GM13977 (cell line): ENCODE results near the gene CFAP300.

ENCODE experiments used
- DNase-seq: peaks from one replicate; pipeline ENCODE4 v3.0.0; 2012; ENCODE audit warnings: low spot score
- CTCF ChIP-seq: IDR thresholded peaks from 2 replicates; pipeline ENCODE4 v1.5.1; 2012; ENCODE audit warnings: mild to moderate bottlenecking, control low read depth; ENCODE audit not compliant: insufficient read depth; ENCODE audit errors: extremely low read depth, missing control alignments
- in situ Hi-C: fragments of 300-500 bp; cut with MboI; formaldehyde crosslinking; loops from one replicate; pipeline ENCODE4 v1.12.0; 2022; ENCODE audit warnings: low sequenced_read_pairs, low pct_unique_long_range_greater_than_20kb, mixed read lengths, inconsistent platforms; ENCODE audit not compliant: unreplicated experiment

The CFAP300 gene

GRCh38 chr11:102111787-102112508 lies 64.7 kb downstream of the CFAP300 start:
- in situ Hi-C loops, result no loop called here
- DNase-seq, result no peak
- no peak for TF ChIP-seq CTCF

GRCh38 chr11:102112509-102112821 lies 65.2 kb downstream of the CFAP300 start:
- in situ Hi-C loops, result no loop called here
- no peak for TF ChIP-seq CTCF
- no peak for DNase-seq

- DNase-seq, result no peak
- in situ Hi-C loops, result no loop called here
- no peak for TF ChIP-seq CTCF
Observed at GRCh38 chr11:102114032-102114431, 66.8 kb downstream of the CFAP300 start.

GRCh38 chr11:102115557-102115956 lies 68.3 kb downstream of the CFAP300 start:
- TF ChIP-seq CTCF, result no peak
- DNase-seq, result no peak
- in situ Hi-C loops, result no loop called here

GRCh38 chr11:102116453-102117205 lies 69.4 kb downstream of the CFAP300 start:
- in situ Hi-C loops, result no loop called here
- DNase-seq, result no peak
- TF ChIP-seq CTCF, result no peak

- DNase-seq, result no peak
- in situ Hi-C loops, result no loop called here
- TF ChIP-seq CTCF, result no peak
Observed at GRCh38 chr11:102117472-102118113, 70.4 kb downstream of the CFAP300 start.
